Nephron (organoid): ENCODE measurements around the gene SGCA.

Experiments
- H3K27ac Mint-ChIP-seq, 3 experiments: 2 replicates each; pipeline ENCODE4 v1.8.0; 2020; ENCODE audit warnings: mixed read lengths in 3 of 3, mild to moderate bottlenecking in 2 of 3, moderate library complexity in 1 of 3
- H3K27me3 Mint-ChIP-seq: 2 replicates; pipeline ENCODE4 v1.8.0; 2021; ENCODE audit warnings: low read depth, mild to moderate bottlenecking, moderate library complexity, mixed read lengths
- H3K36me3 Mint-ChIP-seq: 2 replicates; pipeline ENCODE4 v1.8.0; 2020; ENCODE audit warnings: low read depth, mixed read lengths
- H3K4me1 Mint-ChIP-seq: 2 replicates; pipeline ENCODE4 v1.8.0; 2020; ENCODE audit warnings: mixed read lengths
- H3K4me3 Mint-ChIP-seq, 3 experiments: 2 replicates each; pipeline ENCODE4 v1.8.0; 2020; ENCODE audit warnings: mild to moderate bottlenecking in 3 of 3, mixed read lengths in 3 of 3, moderate library complexity in 2 of 3
- H3K9me3 Mint-ChIP-seq: 2 replicates; pipeline ENCODE4 v1.8.0; 2020; ENCODE audit warnings: mixed read lengths
- CTCF ChIP-seq, 3 experiments: fragments of 200-600 bp; sonication (generic); IDR thresholded peaks; one replicate each; pipeline ENCODE4 v1.5.0; 2021; ENCODE audit warnings: antibody characterized with exemption in 3 of 3; ENCODE audit not compliant: unreplicated experiment in 3 of 3

Gene SGCA

GRCh38 chr17:50129353-50129727, 36.5 kb upstream of the SGCA start:
- TF ChIP-seq CTCF (IDR thresholded peaks at IDR 0.05; ENCODE audit: unreplicated experiment in 3 of 3): no peak
- Mint-ChIP-seq H3K36me3 (peaks cover 9% of the 10 kb centered on the region), H3K4me3 (peak overlapping the region; percentile 98 to 100 (median 99)), H3K9me3 (no peaks in the 10 kb centered on the region), H3K4me1 (peaks cover 27% of the 10 kb centered on the region), H3K27ac (peak overlapping the region; percentile 95 to 99 (median 98)), H3K27me3 (peaks cover 13% of the 10 kb centered on the region)

GRCh38 chr17:50129728-50130558, 35.9 kb upstream of the SGCA start, which contains the start of gene SAMD14:
SAMD14 (minus strand) TSS chr17:50130160; CDS start chr17:50124959, 5,201 bp downstream.
- H3K27me3 Mint-ChIP-seq: peaks cover 13% of the 10 kb centered on the region
- H3K4me3 Mint-ChIP-seq: peak within 1 kb of the TSS; percentile 98 to 100 (median 99)
- peaks cover 9% of the 10 kb centered on the region for H3K36me3 Mint-ChIP-seq
- no peaks in the 10 kb centered on the region for H3K9me3 Mint-ChIP-seq
- no peak for TF ChIP-seq CTCF (IDR thresholded peaks at IDR 0.05; ENCODE audit: unreplicated experiment in 3 of 3)
- peak within 1 kb of the TSS; percentile 95 to 99 (median 98) for H3K27ac Mint-ChIP-seq
- H3K4me1 Mint-ChIP-seq: peaks cover 27% of the 10 kb centered on the region

GRCh38 chr17:50130559-50131305, 35.1 kb upstream of the SGCA start:
- no peak for TF ChIP-seq CTCF (IDR thresholded peaks at IDR 0.05; ENCODE audit: unreplicated experiment in 3 of 3)
- H3K27ac Mint-ChIP-seq: peak overlapping the region; percentile 51 to 85 (median 74)
- peaks cover 27% of the 10 kb centered on the region for H3K4me1 Mint-ChIP-seq
- peaks cover 10% of the 10 kb centered on the region for H3K36me3 Mint-ChIP-seq
- H3K4me3 Mint-ChIP-seq: peak overlapping the region; percentile 74 to 82 (median 80)
- no peaks in the 10 kb centered on the region for H3K9me3 Mint-ChIP-seq
- peaks cover 13% of the 10 kb centered on the region for H3K27me3 Mint-ChIP-seq

GRCh38 chr17:50132104-50132794, 33.6 kb upstream of the SGCA start:
- Mint-ChIP-seq H3K27me3 (peaks cover 13% of the 10 kb centered on the region), H3K4me1 (peaks cover 27% of the 10 kb centered on the region), H3K9me3 (no peaks in the 10 kb centered on the region), H3K27ac (peak overlapping the region in 1 of 3 experiments; percentile 74), H3K4me3 (peak overlapping the region; percentile 11 to 56 (median 50)), H3K36me3 (peaks cover 17% of the 10 kb centered on the region)
- TF ChIP-seq CTCF (IDR thresholded peaks at IDR 0.05; ENCODE audit: unreplicated experiment in 3 of 3): no peak

GRCh38 chr17:50133028-50133768, 32.6 kb upstream of the SGCA start:
- no peaks in the 10 kb centered on the region for H3K9me3 Mint-ChIP-seq
- H3K27ac Mint-ChIP-seq: peak overlapping the region in 2 of 3 experiments; percentile 38 to 49
- no peak for TF ChIP-seq CTCF (IDR thresholded peaks at IDR 0.05; ENCODE audit: unreplicated experiment in 3 of 3)
- peaks cover 23% of the 10 kb centered on the region for H3K36me3 Mint-ChIP-seq
- H3K4me3 Mint-ChIP-seq: no peak overlapping the region
- peaks cover 13% of the 10 kb centered on the region for H3K27me3 Mint-ChIP-seq
- H3K4me1 Mint-ChIP-seq: peaks cover 22% of the 10 kb centered on the region
